Activated CD8-positive, alpha-beta T cell treated with anti-CD3 and anti-CD28 coated beads for 36 hours (primary cell): ENCODE measurements around the gene ACE. TPM values are rescaled to one million over a fixed set of nuclear protein-coding genes. Genes with fewer than 3 reads are reported as not detected.

Experiments used
- ATAC-seq: fragments of 200-7000 bp; cut with Tn5 transposase; one replicate; pipeline ENCODE4 v1.10.0; 2021; ENCODE audit warnings: mild to moderate bottlenecking, moderate library complexity
- CTCF ChIA-PET: fragments of 350-600 bp; sonication (Branson Sonifier 250); formaldehyde crosslinking; loops from one replicate; lab custom pipeline; 2021; ENCODE audit warnings: antibody characterized with exemption; lab: Charles Lee
- POLR2A ChIA-PET: fragments of 350-600 bp; sonication (Branson Sonifier 250); formaldehyde crosslinking; loops from one replicate; lab custom pipeline; 2021; ENCODE audit warnings: antibody characterized with exemption; lab: Charles Lee
- DNase-seq: peaks from one replicate; pipeline ENCODE4 v3.0.0-alpha.2; 2020
- H3K27ac Mint-ChIP-seq: one replicate; pipeline ENCODE4 v1.8.0; 2021; ENCODE audit warnings: mild to moderate bottlenecking, mixed read lengths
- H3K27me3 Mint-ChIP-seq: one replicate; pipeline ENCODE4 v1.8.0; 2021; ENCODE audit warnings: mixed read lengths
- H3K36me3 Mint-ChIP-seq: one replicate; pipeline ENCODE4 v1.8.0; 2021; ENCODE audit warnings: low read depth, mixed read lengths
- H3K4me1 Mint-ChIP-seq: one replicate; pipeline ENCODE4 v1.8.0; 2021; ENCODE audit warnings: low read depth, mixed read lengths
- H3K4me3 Mint-ChIP-seq: one replicate; pipeline ENCODE4 v1.8.0; 2021; ENCODE audit warnings: mild to moderate bottlenecking, moderate library complexity, mixed read lengths
- H3K9me3 Mint-ChIP-seq: one replicate; pipeline ENCODE4 v1.8.0; 2021; ENCODE audit warnings: mixed read lengths
- intact Hi-C: fragments of 100-400 bp; cut with micrococcal nuclease; formaldehyde crosslinking; loops from one replicate; pipeline ENCODE4 v1.10.0; 2022
- total RNA-seq, 2 experiments: library from RNA; stranded (reverse); gene quantifications; one replicate each; pipeline ENCODE4 v1.2.3, GENCODE V29; 2021
- TF ChIP-seq, protein P1 (sequence below): fragments of 200-600 bp; IDR thresholded peaks from one replicate; pipeline ENCODE4 v1.8.0; 2022; ENCODE audit warnings: antibody characterized with exemption, mild to moderate bottlenecking

Gene ACE
- total RNA-seq, 2 experiments from 2014 or later = 0.36 to 0.51 TPM

GRCh38 chr17:63436523-63437110, 40.2 kb upstream of the ACE start:
- TF ChIP-seq, protein P1, sequence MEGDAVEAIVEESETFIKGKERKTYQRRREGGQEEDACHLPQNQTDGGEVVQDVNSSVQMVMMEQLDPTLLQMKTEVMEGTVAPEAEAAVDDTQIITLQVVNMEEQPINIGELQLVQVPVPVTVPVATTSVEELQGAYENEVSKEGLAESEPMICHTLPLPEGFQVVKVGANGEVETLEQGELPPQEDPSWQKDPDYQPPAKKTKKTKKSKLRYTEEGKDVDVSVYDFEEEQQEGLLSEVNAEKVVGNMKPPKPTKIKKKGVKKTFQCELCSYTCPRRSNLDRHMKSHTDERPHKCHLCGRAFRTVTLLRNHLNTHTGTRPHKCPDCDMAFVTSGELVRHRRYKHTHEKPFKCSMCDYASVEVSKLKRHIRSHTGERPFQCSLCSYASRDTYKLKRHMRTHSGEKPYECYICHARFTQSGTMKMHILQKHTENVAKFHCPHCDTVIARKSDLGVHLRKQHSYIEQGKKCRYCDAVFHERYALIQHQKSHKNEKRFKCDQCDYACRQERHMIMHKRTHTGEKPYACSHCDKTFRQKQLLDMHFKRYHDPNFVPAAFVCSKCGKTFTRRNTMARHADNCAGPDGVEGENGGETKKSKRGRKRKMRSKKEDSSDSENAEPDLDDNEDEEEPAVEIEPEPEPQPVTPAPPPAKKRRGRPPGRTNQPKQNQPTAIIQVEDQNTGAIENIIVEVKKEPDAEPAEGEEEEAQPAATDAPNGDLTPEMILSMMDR = no peak
- ATAC-seq (no peak), DNase-seq (peak; percentile 27)
- intact Hi-C loops = no loop called here
- ChIA-PET CTCF (interaction anchor here (1.9 to 4.4 kb wide), 6 partner anchors 8 to 175 kb away, joined by 6 to 40 read pairs (median 20); no protein-coding TSS in a partner anchor), POLR2A (interaction anchor here (0.9 to 2.5 kb wide), 3 partner anchors 11 to 113 kb away, joined by 3 to 11 read pairs (median 6); partner anchors contain the start of gene DCAF7)
- Mint-ChIP-seq H3K4me1 (peaks cover 39% of the 10 kb centered on the region), H3K27me3 (no peaks in the 10 kb centered on the region), H3K27ac (no peak overlapping the region), H3K4me3 (no peak overlapping the region), H3K9me3 (no peaks in the 10 kb centered on the region), H3K36me3 (no peaks in the 10 kb centered on the region)

DNA sequence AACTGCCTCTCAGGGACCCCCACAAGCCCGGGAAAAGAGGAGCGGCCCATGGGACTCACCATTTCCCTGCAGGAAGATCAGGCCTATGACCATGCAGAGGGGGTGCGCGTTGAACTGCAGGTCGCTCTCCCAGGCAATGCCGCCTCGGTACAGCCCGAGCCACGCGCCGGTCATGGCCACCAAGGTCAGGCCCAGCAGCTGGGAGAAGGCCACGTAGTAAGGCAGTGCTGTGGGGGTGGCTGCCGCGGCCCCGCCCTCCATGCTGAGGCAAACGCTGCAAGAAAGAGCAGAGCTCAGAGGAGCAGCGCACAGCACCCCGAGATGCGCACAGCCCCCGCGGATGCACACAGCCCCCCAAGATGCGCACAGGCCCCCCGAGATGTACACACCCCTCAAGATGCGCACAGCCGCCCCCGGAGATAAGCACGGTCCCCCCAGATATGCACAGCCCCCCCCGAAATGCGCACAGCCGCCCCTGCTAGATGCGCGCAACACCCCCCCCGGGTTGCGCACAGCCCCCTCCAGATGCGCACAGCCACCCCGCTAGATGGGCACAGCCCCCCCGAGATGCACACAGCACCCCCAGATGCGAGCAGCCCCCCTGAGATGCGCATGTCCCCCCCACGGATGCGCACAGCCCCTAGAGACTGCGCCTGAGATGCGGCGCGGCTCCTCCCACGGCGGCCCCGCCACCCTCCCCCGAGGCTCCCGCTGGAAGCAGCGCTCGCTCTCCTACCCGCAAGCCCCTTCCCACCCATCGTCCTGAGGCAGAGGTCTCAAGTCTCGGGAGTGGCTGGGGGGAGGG, 39.4 kb upstream of the ACE start:
- H3K9me3 Mint-ChIP-seq = no peaks in the 10 kb centered on the region

DNA sequence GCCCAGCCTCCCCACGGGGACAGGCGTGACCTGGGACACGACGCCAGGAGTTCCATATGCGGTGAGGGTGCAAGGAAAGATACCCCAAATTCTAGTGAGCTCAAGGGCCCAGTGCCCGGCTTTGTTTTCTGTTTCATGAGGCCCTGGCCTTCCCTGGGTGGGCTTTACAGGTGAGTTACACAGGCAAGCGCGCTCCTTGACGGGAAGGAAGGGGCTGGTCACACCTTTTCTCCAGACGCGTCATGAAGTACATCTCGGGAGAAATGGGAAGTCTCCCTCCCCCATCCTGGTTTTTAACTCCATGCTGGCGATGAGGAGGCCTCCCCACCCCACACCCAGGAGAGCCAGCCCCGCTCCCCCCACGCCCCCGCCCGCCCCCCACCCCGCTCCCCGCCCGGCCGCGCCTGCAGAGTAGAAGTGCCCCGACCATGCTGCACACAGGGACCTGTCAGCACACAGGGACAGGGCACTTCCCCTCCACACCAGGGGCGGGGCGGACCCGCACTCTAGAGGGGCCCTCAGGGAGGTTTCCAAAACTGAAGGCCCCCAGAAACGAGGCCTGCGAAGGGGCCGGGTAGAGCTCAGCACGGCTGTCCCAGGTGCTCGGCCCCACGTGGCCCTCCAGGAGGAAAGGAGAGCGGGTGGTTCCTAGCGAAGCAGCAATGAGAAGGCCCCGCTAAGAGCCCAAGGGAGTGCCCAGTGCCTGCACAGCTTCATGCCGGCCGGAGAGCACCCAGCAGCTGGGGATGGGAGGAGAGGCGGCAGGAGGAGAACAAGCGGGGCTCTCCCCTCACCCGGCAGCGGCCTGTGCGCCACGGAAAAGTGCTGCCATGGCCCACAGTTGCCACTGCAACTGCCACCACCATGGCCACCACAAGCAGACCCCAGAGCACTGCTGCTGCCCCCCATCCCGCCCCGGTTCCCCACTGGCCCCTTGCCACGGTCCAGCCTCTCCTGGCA, 38.5 kb upstream of the ACE start:
- TF ChIP-seq, protein P1 = no peak
- ChIA-PET POLR2A (no interaction called here), CTCF (interaction anchor here (1.5 to 4.4 kb wide), 3 partner anchors 11 to 174 kb away, joined by 6 to 40 read pairs (median 15); no protein-coding TSS in a partner anchor)
- H3K27ac Mint-ChIP-seq = no peak overlapping the region
- peaks cover 37% of the 10 kb centered on the region for H3K4me1 Mint-ChIP-seq
- DNase-seq (no peak), ATAC-seq (no peak)
- H3K27me3 Mint-ChIP-seq = no peaks in the 10 kb centered on the region
- intact Hi-C loops = no loop called here
- H3K36me3 Mint-ChIP-seq = no peaks in the 10 kb centered on the region
- no peak overlapping the region for H3K4me3 Mint-ChIP-seq
- no peaks in the 10 kb centered on the region for H3K9me3 Mint-ChIP-seq

More for the DNA sequence above, 39.4 kb upstream of the ACE start:
- TF ChIP-seq, protein P1 = no peak
- no peaks in the 10 kb centered on the region for H3K36me3 Mint-ChIP-seq
- POLR2A ChIA-PET = no interaction called here
- no peak for DNase-seq
- CTCF ChIA-PET = interaction anchor here (3.3 to 4.4 kb wide), 2 partner anchors 11 to 42 kb away, joined by 27 to 40 read pairs; no protein-coding TSS in a partner anchor
- intact Hi-C loops = no loop called here
- H3K27ac Mint-ChIP-seq = no peak overlapping the region
- no peak overlapping the region for H3K4me3 Mint-ChIP-seq
- no peak for ATAC-seq
- H3K27me3 Mint-ChIP-seq = no peaks in the 10 kb centered on the region
- H3K4me1 Mint-ChIP-seq = peaks cover 39% of the 10 kb centered on the region

GRCh38 chr17:63439687-63440086, 37.2 kb upstream of the ACE start:
- intact Hi-C loops = loop anchor here (5.0 kb wide), 1 partner anchor 173 kb away; no protein-coding TSS in a partner anchor
- peak overlapping the region; percentile 9 for H3K4me3 Mint-ChIP-seq
- DNase-seq (no peak), ATAC-seq (no peak)
- H3K27me3 Mint-ChIP-seq = no peaks in the 10 kb centered on the region
- TF ChIP-seq, protein P1 = no peak
- CTCF ChIA-PET = interaction anchor here (0.6 to 6.5 kb wide), 6 partner anchors 9 to 448 kb away, joined by 3 to 58 read pairs (median 10); partner anchors contain the start of gene ACE
- POLR2A ChIA-PET = interaction anchor here (0.6 to 1.1 kb wide), 3 partner anchors 9 to 247 kb away, joined by 3 read pairs; no protein-coding TSS in a partner anchor
- no peaks in the 10 kb centered on the region for H3K36me3 Mint-ChIP-seq
- H3K4me1 Mint-ChIP-seq = peaks cover 26% of the 10 kb centered on the region
- H3K9me3 Mint-ChIP-seq = no peaks in the 10 kb centered on the region
- H3K27ac Mint-ChIP-seq = peak overlapping the region; percentile 48
